ENCODE data around the gene BIRC3. TPM values are rescaled to one million over a fixed set of nuclear protein-coding genes. Genes with fewer than 3 reads are reported as not detected.

Gene BIRC3
- 10 to 100 TPM; 79.0 to 80.0 TPM for total RNA-seq

GRCh38 chr11:102317099-102317767 is at the start of gene BIRC3:
TSS of gene BIRC3 (plus strand) at chr11:102317484. CDS start at chr11:102324510, 7,026 bp downstream.
- H3K4me1 Mint-ChIP-seq = peaks cover 69% of the 10 kb centered on the region
- peak within 1 kb of the TSS; percentile 94 for H3K4me3 Mint-ChIP-seq
- H3K27me3 Mint-ChIP-seq = no peaks in the 10 kb centered on the region
- H3K27ac Mint-ChIP-seq = peak within 1 kb of the TSS; percentile 91
- peaks cover 38% of the 10 kb centered on the region for H3K36me3 Mint-ChIP-seq (ENCODE audit: low read depth)
- ChIA-PET CTCF (interaction anchor here (1.5 to 15.8 kb wide), 5 partner anchors 11 to 29 kb away, joined by 3 to 158 read pairs (median 7); no protein-coding TSS in a partner anchor), POLR2A (interaction anchor here (0.7 to 4.0 kb wide), 11 partner anchors 10 to 243 kb away, joined by 3 to 45 read pairs (median 4); partner anchors contain the start of gene BIRC2)
- no peaks in the 10 kb centered on the region for H3K9me3 Mint-ChIP-seq
- DNase-seq = peak; percentile 92

- H3K4me3 Mint-ChIP-seq = peak overlapping the region; percentile 28
- ChIA-PET CTCF (interaction anchor here (1.8 to 2.7 kb wide), 4 partner anchors 9 to 26 kb away, joined by 7 to 13 read pairs (median 10); no protein-coding TSS in a partner anchor), POLR2A (no interaction called here)
- H3K9me3 Mint-ChIP-seq = no peaks in the 10 kb centered on the region
- peaks cover 39% of the 10 kb centered on the region for H3K27me3 Mint-ChIP-seq
- no peak overlapping the region for H3K27ac Mint-ChIP-seq
- H3K36me3 Mint-ChIP-seq (ENCODE audit: low read depth) = no peaks in the 10 kb centered on the region
- H3K4me1 Mint-ChIP-seq = peaks cover 22% of the 10 kb centered on the region
- no peak for DNase-seq
Observed at GRCh38 chr11:102267609-102268008, 49.7 kb upstream of the BIRC3 start.

- Mint-ChIP-seq H3K4me1 (peaks cover 23% of the 10 kb centered on the region), H3K36me3 (ENCODE audit: low read depth) (no peaks in the 10 kb centered on the region), H3K27me3 (peaks cover 42% of the 10 kb centered on the region), H3K4me3 (peak overlapping the region; percentile 58), H3K9me3 (no peaks in the 10 kb centered on the region), H3K27ac (no peak overlapping the region)
- DNase-seq = peak; percentile 74
- CTCF ChIA-PET = interaction anchor here (0.9 to 2.7 kb wide), 8 partner anchors 10 to 251 kb away, joined by 3 to 13 read pairs (median 7); no protein-coding TSS in a partner anchor
- POLR2A ChIA-PET = interaction anchor here (1.6 kb wide), 1 partner anchor 11 kb away, joined by 5 read pairs; no protein-coding TSS in a partner anchor
Observed at GRCh38 chr11:102268083-102268984, 49.0 kb upstream of the BIRC3 start.

GRCh38 chr11:102268985-102269470 is 48.3 kb upstream of the BIRC3 start:
- peaks cover 23% of the 10 kb centered on the region for H3K4me1 Mint-ChIP-seq
- no peak overlapping the region for H3K27ac Mint-ChIP-seq
- H3K9me3 Mint-ChIP-seq = no peaks in the 10 kb centered on the region
- ChIA-PET CTCF (interaction anchor here (0.7 to 2.7 kb wide), 9 partner anchors 10 to 250 kb away, joined by 3 to 13 read pairs (median 7); no protein-coding TSS in a partner anchor), POLR2A (interaction anchor here (1.6 kb wide), 1 partner anchor 11 kb away, joined by 5 read pairs; no protein-coding TSS in a partner anchor)
- H3K36me3 Mint-ChIP-seq (ENCODE audit: low read depth) = no peaks in the 10 kb centered on the region
- peaks cover 42% of the 10 kb centered on the region for H3K27me3 Mint-ChIP-seq
- DNase-seq = no peak
- H3K4me3 Mint-ChIP-seq = peak overlapping the region; percentile 58

DNA sequence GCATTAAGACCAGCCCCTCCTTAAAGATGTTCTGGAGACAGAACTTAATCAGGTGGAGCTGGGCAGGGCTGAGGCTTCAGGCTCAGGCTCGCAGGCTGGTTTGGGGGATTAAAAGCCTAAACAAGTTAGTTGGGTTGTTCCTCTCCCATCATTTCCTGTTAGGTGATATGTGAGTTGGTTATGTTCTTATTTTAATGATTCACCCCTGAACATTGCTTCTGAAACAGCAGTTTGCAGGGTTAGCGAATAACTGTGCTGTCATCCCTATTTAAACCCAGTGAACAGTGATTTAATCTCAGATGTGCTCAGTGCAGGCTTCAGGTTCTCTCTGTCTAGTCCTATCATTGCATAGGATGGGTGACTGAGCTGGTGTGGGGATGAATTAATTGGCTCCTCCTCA is 47.4 kb upstream of the BIRC3 start:
- no peak for DNase-seq
- POLR2A ChIA-PET = interaction anchor here (1.6 kb wide), 1 partner anchor 10 kb away, joined by 5 read pairs; no protein-coding TSS in a partner anchor
- no peak overlapping the region for H3K4me3 Mint-ChIP-seq
- no peaks in the 10 kb centered on the region for H3K36me3 Mint-ChIP-seq (ENCODE audit: low read depth)
- peaks cover 42% of the 10 kb centered on the region for H3K27me3 Mint-ChIP-seq
- CTCF ChIA-PET = interaction anchor here (1.7 to 2.7 kb wide), 3 partner anchors 10 to 72 kb away, joined by 7 to 11 read pairs (median 9); no protein-coding TSS in a partner anchor
- H3K9me3 Mint-ChIP-seq = no peaks in the 10 kb centered on the region
- no peak overlapping the region for H3K27ac Mint-ChIP-seq
- H3K4me1 Mint-ChIP-seq = peaks cover 23% of the 10 kb centered on the region

DNA sequence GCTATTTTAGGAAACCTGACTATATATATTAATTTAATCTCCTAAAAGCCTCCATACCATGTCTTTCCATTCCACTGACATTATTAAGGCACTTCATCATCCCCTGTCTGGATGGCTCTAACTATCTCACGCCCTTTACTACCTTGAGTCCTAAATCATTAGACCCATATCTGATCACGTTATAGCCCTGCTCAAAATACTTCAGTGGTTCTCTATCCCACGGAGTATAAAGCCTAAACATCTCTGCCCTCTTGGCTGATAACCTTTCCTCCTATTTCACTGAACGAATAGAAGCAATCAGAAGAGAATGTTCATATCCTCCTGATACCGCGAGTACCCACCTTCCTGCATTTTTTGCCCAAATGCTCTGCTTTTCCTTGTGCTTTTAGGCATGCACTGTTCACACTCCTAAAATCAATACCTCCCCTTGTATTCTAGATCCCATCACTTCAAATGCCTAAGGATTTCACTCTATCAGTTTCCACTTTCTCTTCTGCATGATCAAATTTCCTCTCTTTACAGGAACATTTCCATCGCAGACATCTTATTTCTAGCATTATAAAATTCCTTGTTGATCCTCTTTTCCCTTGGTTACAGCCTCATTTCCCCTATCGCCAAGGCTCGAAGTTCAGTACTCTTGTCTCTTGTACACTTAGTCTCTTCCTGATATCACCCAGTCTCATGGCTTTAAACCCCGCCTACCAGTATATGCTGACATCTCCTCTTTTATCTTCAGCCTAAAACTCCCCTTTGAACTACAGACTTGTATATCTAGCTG is 45.0 kb upstream of the BIRC3 start:
- ChIA-PET CTCF (no interaction called here), POLR2A (no interaction called here)
- Mint-ChIP-seq H3K9me3 (no peaks in the 10 kb centered on the region), H3K27me3 (peaks cover 46% of the 10 kb centered on the region), H3K36me3 (ENCODE audit: low read depth) (no peaks in the 10 kb centered on the region), H3K4me3 (no peak overlapping the region), H3K27ac (no peak overlapping the region), H3K4me1 (peaks cover 23% of the 10 kb centered on the region)
- no peak for DNase-seq

- DNase-seq = no peak
- Mint-ChIP-seq H3K27ac (no peak overlapping the region), H3K4me1 (peaks cover 11% of the 10 kb centered on the region), H3K36me3 (ENCODE audit: low read depth) (no peaks in the 10 kb centered on the region), H3K9me3 (no peaks in the 10 kb centered on the region), H3K4me3 (no peak overlapping the region), H3K27me3 (peaks cover 32% of the 10 kb centered on the region)
- ChIA-PET POLR2A (no interaction called here), CTCF (no interaction called here)
Observed at GRCh38 chr11:102274628-102275027, 42.7 kb upstream of the BIRC3 start.

- no peak for DNase-seq
- Mint-ChIP-seq H3K27me3 (peaks cover 23% of the 10 kb centered on the region), H3K4me1 (peaks cover 9% of the 10 kb centered on the region), H3K9me3 (no peaks in the 10 kb centered on the region), H3K27ac (no peak overlapping the region), H3K36me3 (ENCODE audit: low read depth) (no peaks in the 10 kb centered on the region), H3K4me3 (no peak overlapping the region)
- POLR2A ChIA-PET = no interaction called here
- CTCF ChIA-PET = interaction anchor here (1.1 kb wide), 1 partner anchor 12 kb away, joined by 3 read pairs; no protein-coding TSS in a partner anchor
Observed at GRCh38 chr11:102276362-102276761, 40.9 kb upstream of the BIRC3 start.

- Mint-ChIP-seq H3K4me3 (no peak overlapping the region), H3K4me1 (peaks cover 9% of the 10 kb centered on the region), H3K27me3 (peaks cover 19% of the 10 kb centered on the region), H3K36me3 (ENCODE audit: low read depth) (no peaks in the 10 kb centered on the region), H3K9me3 (no peaks in the 10 kb centered on the region), H3K27ac (no peak overlapping the region)
- ChIA-PET CTCF (interaction anchor here (1.1 kb wide), 1 partner anchor 12 kb away, joined by 3 read pairs; no protein-coding TSS in a partner anchor), POLR2A (no interaction called here)
- DNase-seq = no peak
Observed at GRCh38 chr11:102276783-102277182, 40.5 kb upstream of the BIRC3 start.

DNA sequence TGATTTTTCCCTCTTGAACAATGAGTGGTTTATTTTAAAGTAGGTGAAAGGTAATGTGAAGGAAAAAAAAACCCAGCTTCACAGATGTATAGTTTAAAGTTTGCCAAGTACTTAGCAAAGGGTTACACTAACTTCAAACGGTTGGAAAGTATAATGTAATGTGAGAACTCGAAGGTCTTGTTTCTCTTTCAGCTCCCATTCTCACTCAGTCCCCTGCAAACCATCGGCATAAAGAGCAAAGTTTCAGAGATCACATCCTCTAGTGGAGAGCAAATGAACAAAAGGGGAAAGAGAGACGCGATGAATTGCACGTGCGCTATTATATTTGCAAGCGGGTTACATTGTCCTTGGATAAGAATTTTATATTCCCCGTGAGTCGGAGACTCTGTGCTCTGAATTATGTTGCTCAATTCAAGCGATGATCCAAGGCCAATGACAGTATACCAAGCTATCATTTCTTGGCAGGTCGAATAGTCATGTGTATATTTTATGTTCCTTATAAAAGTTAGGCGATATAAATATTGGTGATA is 37.6 kb upstream of the BIRC3 start:
- Mint-ChIP-seq H3K27me3 (peaks cover 11% of the 10 kb centered on the region), H3K9me3 (no peaks in the 10 kb centered on the region), H3K36me3 (ENCODE audit: low read depth) (no peaks in the 10 kb centered on the region), H3K4me3 (no peak overlapping the region), H3K4me1 (peaks cover 6% of the 10 kb centered on the region), H3K27ac (no peak overlapping the region)
- POLR2A ChIA-PET = interaction anchor here (1.4 kb wide), 1 partner anchor 11 kb away, joined by 5 read pairs; no protein-coding TSS in a partner anchor
- no peak for DNase-seq
- CTCF ChIA-PET = interaction anchor here (1.0 to 1.8 kb wide), 7 partner anchors 9 to 388 kb away, joined by 3 to 13 read pairs (median 6); no protein-coding TSS in a partner anchor

GRCh38 chr11:102280245-102280833 is 36.9 kb upstream of the BIRC3 start:
- Mint-ChIP-seq H3K9me3 (no peaks in the 10 kb centered on the region), H3K27ac (no peak overlapping the region), H3K4me3 (no peak overlapping the region), H3K4me1 (peaks cover 6% of the 10 kb centered on the region), H3K36me3 (ENCODE audit: low read depth) (no peaks in the 10 kb centered on the region), H3K27me3 (peaks cover 11% of the 10 kb centered on the region)
- CTCF ChIA-PET = interaction anchor here (1.0 to 1.8 kb wide), 5 partner anchors 9 to 387 kb away, joined by 3 to 13 read pairs (median 5); no protein-coding TSS in a partner anchor
- POLR2A ChIA-PET = interaction anchor here (1.4 kb wide), 1 partner anchor 11 kb away, joined by 5 read pairs; no protein-coding TSS in a partner anchor
- no peak for DNase-seq

Measured in activated CD4-positive, alpha-beta memory T cell treated with anti-CD3 and anti-CD28 coated beads, Interleukin-2, amount 10 ng/mL, durations not matched to agents 7 days and 5 days (primary cell).